ENCODE data around the gene FBXW2.

FBXW2 gene

GRCh38 chr9:120726484-120726883, 66.7 kb downstream of the FBXW2 start:
- H3K36me3 ChIP-seq (ENCODE audit: control insufficient read depth, insufficient read depth, low read length): no peaks in the 10 kb centered on the region
- 0 out of 2 replicates have a peak, but pooled peaks cover 2% of the 10 kb centered on the region for H3K4me1 ChIP-seq (ENCODE audit: control insufficient read depth, insufficient read depth, low read length)
- H3K4me3 ChIP-seq (ENCODE audit: low read depth, low read length): no peak overlapping the region
- H3K9ac ChIP-seq (ENCODE audit: low read depth, low read length): no peak overlapping the region
- no peaks in the 10 kb centered on the region for H3K27me3 ChIP-seq (ENCODE audit: control insufficient read depth, insufficient read depth, low read length)
- no peak overlapping the region for H3K27ac ChIP-seq (ENCODE audit: low read depth, low read length)
- no peaks in the 10 kb centered on the region for H3K9me3 ChIP-seq (ENCODE audit: control insufficient read depth, insufficient read depth, low read length)

DNA sequence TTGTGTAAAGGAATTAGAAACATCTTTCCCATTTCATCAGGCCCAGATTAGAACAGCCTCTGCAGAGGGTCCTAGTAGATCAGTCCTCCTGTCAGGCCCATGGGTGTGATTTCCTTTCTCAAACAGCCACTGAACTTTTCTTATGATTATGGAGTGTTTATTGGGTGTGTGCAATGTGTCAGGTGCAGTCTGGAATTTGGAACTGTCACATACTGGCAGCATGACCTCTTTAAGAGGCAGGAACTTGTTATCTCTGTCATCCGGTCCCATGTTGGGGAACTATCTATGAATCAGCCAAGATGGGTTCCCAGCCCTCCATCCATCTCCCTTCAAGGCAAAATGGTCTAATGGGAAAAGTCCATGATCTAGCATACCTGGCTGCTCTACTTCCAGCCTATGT, 67.3 kb downstream of the FBXW2 start:
- H3K36me3 ChIP-seq (ENCODE audit: control insufficient read depth, insufficient read depth, low read length): no peaks in the 10 kb centered on the region
- H3K4me3 ChIP-seq (ENCODE audit: low read depth, low read length): no peak overlapping the region
- H3K27ac ChIP-seq (ENCODE audit: low read depth, low read length): no peak overlapping the region
- no peaks in the 10 kb centered on the region for H3K9me3 ChIP-seq (ENCODE audit: control insufficient read depth, insufficient read depth, low read length)
- no peaks in the 10 kb centered on the region for H3K27me3 ChIP-seq (ENCODE audit: control insufficient read depth, insufficient read depth, low read length)
- 0 out of 2 replicates have a peak, but pooled peaks cover 2% of the 10 kb centered on the region for H3K4me1 ChIP-seq (ENCODE audit: control insufficient read depth, insufficient read depth, low read length)
- H3K9ac ChIP-seq (ENCODE audit: low read depth, low read length): no peak overlapping the region

- no peaks in the 10 kb centered on the region for H3K9me3 ChIP-seq (ENCODE audit: control insufficient read depth, insufficient read depth, low read length)
- no peaks in the 10 kb centered on the region for H3K4me1 ChIP-seq (ENCODE audit: control insufficient read depth, insufficient read depth, low read length)
- no peak overlapping the region for H3K9ac ChIP-seq (ENCODE audit: low read depth, low read length)
- H3K4me3 ChIP-seq (ENCODE audit: low read depth, low read length): no peak overlapping the region
- no peaks in the 10 kb centered on the region for H3K36me3 ChIP-seq (ENCODE audit: control insufficient read depth, insufficient read depth, low read length)
- H3K27me3 ChIP-seq (ENCODE audit: control insufficient read depth, insufficient read depth, low read length): no peaks in the 10 kb centered on the region
- no peak overlapping the region for H3K27ac ChIP-seq (ENCODE audit: low read depth, low read length)
Measured at GRCh38 chr9:120724757-120725400, 68.3 kb downstream of the FBXW2 start.

DNA sequence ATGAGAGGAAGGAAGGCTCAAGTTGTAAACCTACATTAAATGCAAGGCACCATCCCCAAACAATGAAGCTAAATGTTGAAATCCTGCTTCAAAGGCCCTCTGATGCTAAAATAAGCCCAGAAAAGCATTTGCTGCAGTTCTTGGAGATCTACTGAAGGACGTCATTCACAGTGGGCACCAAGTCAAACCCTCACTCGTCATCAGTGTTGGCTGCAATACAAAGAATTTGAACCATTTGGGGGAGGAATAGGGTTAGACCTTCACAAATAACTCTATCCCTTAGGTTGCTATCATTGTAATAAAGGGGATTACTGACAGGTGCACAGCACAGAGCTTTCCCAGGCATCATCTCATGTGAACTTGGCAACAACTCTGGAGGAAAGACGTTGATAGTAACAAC, 69.7 kb downstream of the FBXW2 start:
- Histone ChIP-seq H3K27me3 (ENCODE audit: control insufficient read depth, insufficient read depth, low read length) (no peaks in the 10 kb centered on the region), H3K9me3 (ENCODE audit: control insufficient read depth, insufficient read depth, low read length) (no peaks in the 10 kb centered on the region), H3K4me3 (ENCODE audit: low read depth, low read length) (no peak overlapping the region), H3K27ac (ENCODE audit: low read depth, low read length) (no peak overlapping the region), H3K9ac (ENCODE audit: low read depth, low read length) (no peak overlapping the region), H3K36me3 (ENCODE audit: control insufficient read depth, insufficient read depth, low read length) (no peaks in the 10 kb centered on the region), H3K4me1 (ENCODE audit: control insufficient read depth, insufficient read depth, low read length) (no peaks in the 10 kb centered on the region)

GRCh38 chr9:120720404-120720803, 72.8 kb downstream of the FBXW2 start:
- H3K4me1 ChIP-seq (ENCODE audit: control insufficient read depth, insufficient read depth, low read length): peaks cover 5% of the 10 kb centered on the region; the same call in 1 of the 2 replicates
- no peaks in the 10 kb centered on the region for H3K27me3 ChIP-seq (ENCODE audit: control insufficient read depth, insufficient read depth, low read length)
- H3K9me3 ChIP-seq (ENCODE audit: control insufficient read depth, insufficient read depth, low read length): no peaks in the 10 kb centered on the region
- no peak overlapping the region for H3K27ac ChIP-seq (ENCODE audit: low read depth, low read length)
- no peak overlapping the region for H3K4me3 ChIP-seq (ENCODE audit: low read depth, low read length)
- no peak overlapping the region for H3K9ac ChIP-seq (ENCODE audit: low read depth, low read length)
- no peaks in the 10 kb centered on the region for H3K36me3 ChIP-seq (ENCODE audit: control insufficient read depth, insufficient read depth, low read length)

GRCh38 chr9:120718316-120718715, 74.9 kb downstream of the FBXW2 start:
- Histone ChIP-seq H3K4me3 (ENCODE audit: low read depth, low read length) (no peak overlapping the region), H3K27me3 (ENCODE audit: control insufficient read depth, insufficient read depth, low read length) (peaks cover 9% of the 10 kb centered on the region), H3K36me3 (ENCODE audit: control insufficient read depth, insufficient read depth, low read length) (no peaks in the 10 kb centered on the region), H3K4me1 (ENCODE audit: control insufficient read depth, insufficient read depth, low read length) (peaks cover 11% of the 10 kb centered on the region; the same call in 1 of the 2 replicates), H3K9ac (ENCODE audit: low read depth, low read length) (no peak overlapping the region), H3K9me3 (ENCODE audit: control insufficient read depth, insufficient read depth, low read length) (no peaks in the 10 kb centered on the region), H3K27ac (ENCODE audit: low read depth, low read length) (no peak overlapping the region)

DNA sequence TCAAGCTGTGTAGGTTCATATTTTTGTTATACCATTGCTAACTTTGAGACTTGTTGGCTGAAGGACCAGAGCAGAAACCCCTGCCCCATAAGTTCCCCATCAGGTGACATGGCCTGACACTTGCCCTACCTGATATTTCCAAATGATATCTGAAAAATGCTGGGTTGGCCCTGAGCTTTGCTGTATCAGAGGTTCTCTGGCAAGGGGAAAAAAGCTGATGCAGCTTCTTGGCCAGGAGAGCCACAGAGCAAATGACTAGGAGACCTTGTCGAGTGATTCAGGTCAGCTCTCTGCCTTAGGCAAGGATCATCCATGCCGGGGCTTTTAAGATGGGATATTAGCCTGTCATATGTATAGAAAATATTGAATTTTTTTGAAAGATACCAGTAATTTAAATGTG, 76.0 kb downstream of the FBXW2 start:
- no peaks in the 10 kb centered on the region for H3K9me3 ChIP-seq (ENCODE audit: control insufficient read depth, insufficient read depth, low read length)
- no peak overlapping the region for H3K9ac ChIP-seq (ENCODE audit: low read depth, low read length)
- H3K27ac ChIP-seq (ENCODE audit: low read depth, low read length): no peak overlapping the region
- H3K36me3 ChIP-seq (ENCODE audit: control insufficient read depth, insufficient read depth, low read length): no peaks in the 10 kb centered on the region
- H3K27me3 ChIP-seq (ENCODE audit: control insufficient read depth, insufficient read depth, low read length): peaks cover 21% of the 10 kb centered on the region
- H3K4me3 ChIP-seq (ENCODE audit: low read depth, low read length): no peak overlapping the region
- peaks cover 16% of the 10 kb centered on the region for H3K4me1 ChIP-seq (ENCODE audit: control insufficient read depth, insufficient read depth, low read length)

- Histone ChIP-seq H3K27me3 (ENCODE audit: control insufficient read depth, insufficient read depth, low read length) (peaks cover 27% of the 10 kb centered on the region), H3K36me3 (ENCODE audit: control insufficient read depth, insufficient read depth, low read length) (no peaks in the 10 kb centered on the region), H3K9ac (ENCODE audit: low read depth, low read length) (no peak overlapping the region), H3K27ac (ENCODE audit: low read depth, low read length) (no peak overlapping the region), H3K4me3 (ENCODE audit: low read depth, low read length) (no peak overlapping the region), H3K9me3 (ENCODE audit: control insufficient read depth, insufficient read depth, low read length) (no peaks in the 10 kb centered on the region), H3K4me1 (ENCODE audit: control insufficient read depth, insufficient read depth, low read length) (peaks cover 16% of the 10 kb centered on the region)
Measured at GRCh38 chr9:120716483-120716882, 76.7 kb downstream of the FBXW2 start.

DNA sequence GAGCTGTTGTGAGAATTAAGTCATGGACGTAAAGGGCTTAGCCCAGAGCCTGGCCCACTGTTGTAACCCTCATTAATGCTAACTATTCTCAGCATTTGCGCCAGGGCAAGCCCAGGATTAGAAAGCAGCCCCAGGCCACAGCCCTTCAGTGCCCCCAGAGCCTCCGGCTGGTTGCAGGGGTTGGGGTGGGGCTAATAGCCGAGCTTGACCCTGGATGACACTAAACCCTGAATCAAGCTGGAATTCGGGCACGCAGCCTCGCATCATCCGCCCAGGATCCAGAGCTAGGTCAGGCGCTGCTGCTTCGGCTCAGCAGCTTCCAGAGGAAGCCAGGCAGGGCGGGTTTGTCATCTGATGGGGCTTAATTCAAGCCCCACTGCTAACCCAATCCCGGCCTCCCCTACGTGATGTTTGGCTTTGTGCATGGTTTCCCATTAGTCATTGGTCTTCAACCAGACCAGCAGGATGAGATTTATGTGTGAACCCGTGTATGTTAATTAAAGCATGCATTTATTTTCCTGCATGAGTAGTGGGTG, 77.8 kb downstream of the FBXW2 start:
- Histone ChIP-seq H3K9ac (ENCODE audit: low read depth, low read length) (peak overlapping the region; percentile 82; the same call in 1 of the 2 replicates), H3K9me3 (ENCODE audit: control insufficient read depth, insufficient read depth, low read length) (no peaks in the 10 kb centered on the region), H3K27me3 (ENCODE audit: control insufficient read depth, insufficient read depth, low read length) (peaks cover 27% of the 10 kb centered on the region), H3K27ac (ENCODE audit: low read depth, low read length) (peak overlapping the region; percentile 2), H3K4me1 (ENCODE audit: control insufficient read depth, insufficient read depth, low read length) (peaks cover 16% of the 10 kb centered on the region), H3K36me3 (ENCODE audit: control insufficient read depth, insufficient read depth, low read length) (no peaks in the 10 kb centered on the region), H3K4me3 (ENCODE audit: low read depth, low read length) (peak overlapping the region; percentile 84)

GRCh38 chr9:120714846-120715388, 78.3 kb downstream of the FBXW2 start:
- no peaks in the 10 kb centered on the region for H3K9me3 ChIP-seq (ENCODE audit: control insufficient read depth, insufficient read depth, low read length)
- peaks cover 27% of the 10 kb centered on the region for H3K27me3 ChIP-seq (ENCODE audit: control insufficient read depth, insufficient read depth, low read length)
- no peaks in the 10 kb centered on the region for H3K36me3 ChIP-seq (ENCODE audit: control insufficient read depth, insufficient read depth, low read length)
- peaks cover 16% of the 10 kb centered on the region for H3K4me1 ChIP-seq (ENCODE audit: control insufficient read depth, insufficient read depth, low read length)
- H3K9ac ChIP-seq (ENCODE audit: low read depth, low read length): peak overlapping the region; percentile 82
- H3K4me3 ChIP-seq (ENCODE audit: low read depth, low read length): peak overlapping the region; percentile 84
- H3K27ac ChIP-seq (ENCODE audit: low read depth, low read length): peak overlapping the region; percentile 47

GRCh38 chr9:120714088-120714845, 78.9 kb downstream of the FBXW2 start, which contains the start of gene MEGF9:
Gene MEGF9 (minus strand): TSS chr9:120714470. CDS start chr9:120714358, 112 bp downstream.
- Histone ChIP-seq H3K36me3 (ENCODE audit: control insufficient read depth, insufficient read depth, low read length) (no peaks in the 10 kb centered on the region), H3K9ac (ENCODE audit: low read depth, low read length) (peak within 1 kb of the TSS; percentile 82), H3K4me1 (ENCODE audit: control insufficient read depth, insufficient read depth, low read length) (peaks cover 16% of the 10 kb centered on the region), H3K4me3 (ENCODE audit: low read depth, low read length) (peak within 1 kb of the TSS; percentile 84), H3K27ac (ENCODE audit: low read depth, low read length) (peak within 1 kb of the TSS; percentile 47), H3K9me3 (ENCODE audit: control insufficient read depth, insufficient read depth, low read length) (no peaks in the 10 kb centered on the region), H3K27me3 (ENCODE audit: control insufficient read depth, insufficient read depth, low read length) (peaks cover 27% of the 10 kb centered on the region)
